ENCODE data around the gene CACNA1C.

DNA sequence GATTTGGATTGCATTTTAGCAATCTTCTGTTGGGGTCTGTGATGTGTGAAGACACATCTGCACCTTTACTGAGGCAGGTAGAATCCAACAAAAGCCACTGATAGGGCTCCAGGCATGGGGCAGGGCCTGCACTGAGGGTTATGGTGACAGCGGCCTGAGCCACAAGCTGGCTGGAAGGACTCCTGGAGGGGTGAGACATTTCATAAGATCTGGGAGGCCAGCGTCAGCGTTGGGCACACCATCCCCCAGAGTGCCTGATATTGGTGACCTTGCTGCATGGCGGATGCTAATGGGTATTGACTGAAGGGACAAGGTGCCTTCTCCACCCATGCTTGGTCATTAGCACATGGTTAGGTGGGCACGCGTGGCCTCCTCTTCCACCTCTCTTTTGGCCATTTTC, 187.6 kb downstream of the CACNA1C start:
- no peak for TF ChIP-seq POLR2A (IDR thresholded peaks at IDR 0.05)
- TF ChIP-seq CTCF (IDR thresholded peaks at IDR 0.05), result no peak
